ENCODE measurements around the gene CFAP43. TPM values are rescaled to one million over a fixed set of nuclear protein-coding genes. Genes with fewer than 3 reads are reported as not detected.

CFAP43 gene
- total and polyA plus RNA-seq, 10 of the 15 experiments (the other 5 are each of a cell fraction or from before 2014, with no cell fraction given) = 0.06 to 0.14 (median 0.10) TPM; not detected in 5

GRCh38 chr10:104183682-104184081 is 48.5 kb downstream of the CFAP43 start:
- ChIA-PET CTCF (interaction anchor here (0.7 to 1.0 kb wide), 2 partner anchors 8 to 39 kb away, joined by 3 read pairs; no protein-coding TSS in a partner anchor), SMC1A (ENCODE audit: uncharacterized antibody, unreplicated experiment) (no interaction called here), POLR2A (no interaction called here), RAD21 (ENCODE audit: unreplicated experiment) (no interaction called here)
- H3K9me3 ChIP-seq (replicated peaks; ENCODE audit: control insufficient read depth, insufficient read depth, low read length) = no peaks in the 10 kb centered on the region
- no peak overlapping the region for H3K4me3 ChIP-seq
- TF ChIP-seq IRF4 (IDR thresholded peaks at IDR 0.05; ENCODE audit: low read depth, low read length) (no peak), POU2F2 (IDR thresholded peaks at IDR 0.05; ENCODE audit: borderline replicate concordance, low read depth, low read length) (no peak), CHD2 (IDR thresholded peaks at IDR 0.05; ENCODE audit: borderline replicate concordance, low read depth, low read length) (no peak), MXI1 (IDR thresholded peaks at IDR 0.05; ENCODE audit: low read depth, low read length) (no peak), SRF (IDR thresholded peaks at IDR 0.05; ENCODE audit: low read depth in 2 of 2, low read length in 2 of 2) (no peak), NBN (IDR thresholded peaks at IDR 0.05) (no peak), RB1 (IDR thresholded peaks at IDR 0.05; ENCODE audit: borderline replicate concordance) (no peak), HDGF (IDR thresholded peaks at IDR 0.05) (no peak), CREM (IDR thresholded peaks at IDR 0.05; ENCODE audit: low read depth) (no peak)
- TF ChIP-seq, protein P1, sequence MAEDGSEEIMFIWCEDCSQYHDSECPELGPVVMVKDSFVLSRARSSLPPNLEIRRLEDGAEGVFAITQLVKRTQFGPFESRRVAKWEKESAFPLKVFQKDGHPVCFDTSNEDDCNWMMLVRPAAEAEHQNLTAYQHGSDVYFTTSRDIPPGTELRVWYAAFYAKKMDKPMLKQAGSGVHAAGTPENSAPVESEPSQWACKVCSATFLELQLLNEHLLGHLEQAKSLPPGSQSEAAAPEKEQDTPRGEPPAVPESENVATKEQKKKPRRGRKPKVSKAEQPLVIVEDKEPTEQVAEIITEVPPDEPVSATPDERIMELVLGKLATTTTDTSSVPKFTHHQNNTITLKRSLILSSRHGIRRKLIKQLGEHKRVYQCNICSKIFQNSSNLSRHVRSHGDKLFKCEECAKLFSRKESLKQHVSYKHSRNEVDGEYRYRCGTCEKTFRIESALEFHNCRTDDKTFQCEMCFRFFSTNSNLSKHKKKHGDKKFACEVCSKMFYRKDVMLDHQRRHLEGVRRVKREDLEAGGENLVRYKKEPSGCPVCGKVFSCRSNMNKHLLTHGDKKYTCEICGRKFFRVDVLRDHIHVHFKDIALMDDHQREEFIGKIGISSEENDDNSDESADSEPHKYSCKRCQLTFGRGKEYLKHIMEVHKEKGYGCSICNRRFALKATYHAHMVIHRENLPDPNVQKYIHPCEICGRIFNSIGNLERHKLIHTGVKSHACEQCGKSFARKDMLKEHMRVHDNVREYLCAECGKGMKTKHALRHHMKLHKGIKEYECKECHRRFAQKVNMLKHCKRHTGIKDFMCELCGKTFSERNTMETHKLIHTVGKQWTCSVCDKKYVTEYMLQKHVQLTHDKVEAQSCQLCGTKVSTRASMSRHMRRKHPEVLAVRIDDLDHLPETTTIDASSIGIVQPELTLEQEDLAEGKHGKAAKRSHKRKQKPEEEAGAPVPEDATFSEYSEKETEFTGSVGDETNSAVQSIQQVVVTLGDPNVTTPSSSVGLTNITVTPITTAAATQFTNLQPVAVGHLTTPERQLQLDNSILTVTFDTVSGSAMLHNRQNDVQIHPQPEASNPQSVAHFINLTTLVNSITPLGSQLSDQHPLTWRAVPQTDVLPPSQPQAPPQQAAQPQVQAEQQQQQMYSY (CRISPR knock-in tag; IDR thresholded peaks at IDR 0.05) = no peak
- H3K4me2 ChIP-seq (ENCODE audit: control insufficient read depth, insufficient read depth) = no peak overlapping the region
- no peak for DNase-seq (ENCODE audit: low read depth, low spot score)
- no peaks in the 10 kb centered on the region for H3K79me2 ChIP-seq (ENCODE audit: control insufficient read depth, insufficient read depth, low read length)
- BruUV-seq (replicated peaks) = no TSS peak
- H4K20me1 ChIP-seq (ENCODE audit: control insufficient read depth, insufficient read depth) = no peaks in the 10 kb centered on the region
- no peak for ATAC-seq
- no peak overlapping the region for H3K9ac ChIP-seq (ENCODE audit: control insufficient read depth, insufficient read depth, low read length)
- no peak overlapping the region for H2AFZ ChIP-seq (ENCODE audit: control insufficient read depth, low read depth, low read length)
- FAIRE-seq = no peak
- WGBS (ENCODE audit: insufficient coverage, insufficient replicate concordance, low lambda C conversion rate, missing lambda C conversion rate) = 8% methylated on average over 4 of the region's 4 CpGs
- in situ Hi-C loops (cut with MboI) = no loop called here
- H3K36me3 ChIP-seq (ENCODE audit: control insufficient read depth in 2 of 2, insufficient read depth in 2 of 2, low read length in 1 of 2) = no peaks in the 10 kb centered on the region
- H3K27me3 ChIP-seq (replicated peaks in 1 of 2; ENCODE audit: control insufficient read depth in 2 of 2, insufficient read depth in 2 of 2, low read length in 1 of 2) = no peaks in the 10 kb centered on the region; a peak in 1 of 4 replicates
- intact Hi-C loops (cut with micrococcal nuclease; ENCODE audit: unreplicated experiment) = no loop called here
- no peak overlapping the region for H3K27ac ChIP-seq (ENCODE audit: control insufficient read depth, insufficient read depth)
- no peaks in the 10 kb centered on the region for H3K4me1 ChIP-seq (ENCODE audit: control insufficient read depth, insufficient read depth, low read length)

All from GM12878 (cell line).